OCI-LY1 (cell line): ENCODE data around the gene SLC28A1.

Experiments
- H2AFZ ChIP-seq: fragments of 200-600 bp; sonication (generic), shearing (Covaris generic); 2 replicates; pipeline ENCODE4 v1.6.0; 2014; ENCODE audit warnings: antibody characterized with exemption, mild to moderate bottlenecking, low read length
- H3F3A ChIP-seq: fragments of 200-600 bp; sonication (generic), shearing (Covaris generic); 2 replicates; pipeline ENCODE4 v1.6.0; 2014; ENCODE audit warnings: mild to moderate bottlenecking, antibody characterized with exemption, low read length, moderate library complexity; ENCODE audit not compliant: insufficient read depth
- H3K27ac ChIP-seq: fragments of 200-600 bp; sonication (generic); 2 replicates; pipeline ENCODE4 v1.5.1; 2014; ENCODE audit warnings: low read length, mixed run types, mild to moderate bottlenecking, low read depth; ENCODE audit not compliant: poor library complexity, severe bottlenecking
- H3K27me3 ChIP-seq: fragments of 200-600 bp; sonication (generic); 2 replicates; pipeline ENCODE4 v1.6.0; 2014; ENCODE audit warnings: antibody characterized with exemption, mild to moderate bottlenecking, low read length, moderate library complexity; ENCODE audit not compliant: insufficient read depth
- H3K36me3 ChIP-seq: fragments of 200-600 bp; sonication (generic); 2 replicates; pipeline ENCODE4 v1.6.1; 2014; ENCODE audit warnings: mild to moderate bottlenecking, antibody characterized with exemption, low read length, moderate library complexity, mixed read lengths; ENCODE audit not compliant: insufficient read depth
- H3K4me1 ChIP-seq: fragments of 200-600 bp; sonication (generic); 2 replicates; pipeline ENCODE4 v1.5.1; 2014; ENCODE audit warnings: mild to moderate bottlenecking, low read length, moderate library complexity; ENCODE audit not compliant: insufficient read depth, severe bottlenecking
- H3K4me2 ChIP-seq: fragments of 200-600 bp; sonication (generic), shearing (Covaris generic); 2 replicates; pipeline ENCODE4 v1.6.1; 2014; ENCODE audit warnings: low read length
- H3K4me3 ChIP-seq: fragments of 200-600 bp; sonication (generic); 2 replicates; pipeline ENCODE4 v1.5.1; 2014; ENCODE audit warnings: low read length, low read depth, mild to moderate bottlenecking, mixed read lengths; ENCODE audit not compliant: poor library complexity, severe bottlenecking
- H3K79me2 ChIP-seq: fragments of 200-600 bp; shearing (Covaris generic); 2 replicates; pipeline ENCODE4 v1.6.1; 2016; ENCODE audit warnings: mixed run types, low read length, mixed read lengths; ENCODE audit not compliant: insufficient read depth
- H3K9ac ChIP-seq: fragments of 200-600 bp; sonication (generic), shearing (Covaris generic); 2 replicates; pipeline ENCODE4 v1.6.1; 2014; ENCODE audit warnings: mild to moderate bottlenecking, low read length, mixed read lengths
- H3K9me2 ChIP-seq: fragments of 200-600 bp; sonication (generic), shearing (Covaris generic); 2 replicates; pipeline ENCODE4 v1.6.1; 2014; ENCODE audit warnings: low read depth, mild to moderate bottlenecking, low read length, mixed read lengths
- H3K9me3 ChIP-seq: fragments of 200-600 bp; shearing (Covaris generic); 2 replicates; pipeline ENCODE4 v1.6.1; 2014; ENCODE audit warnings: low read length, mixed read lengths
- H4K20me1 ChIP-seq: fragments of 200-600 bp; sonication (generic), shearing (Covaris generic); 2 replicates; pipeline ENCODE4 v1.6.0; 2016; ENCODE audit warnings: mild to moderate bottlenecking, low read length; ENCODE audit not compliant: insufficient read depth
- EZH2 ChIP-seq: fragments of 200-600 bp; sonication (generic), shearing (Covaris generic); IDR thresholded peaks from 2 replicates; pipeline ENCODE4 v1.8.0; 2017; ENCODE audit warnings: borderline replicate concordance, mixed run types, mild to moderate bottlenecking, antibody characterized with exemption, low read length, moderate library complexity, mixed read lengths
- TF ChIP-seq, protein P1 (sequence below): fragments of 200-600 bp; sonication (generic), shearing (Covaris generic); IDR thresholded peaks from 2 replicates; pipeline ENCODE4 v1.5.1; 2017; ENCODE audit warnings: mild to moderate bottlenecking, antibody characterized with exemption, low read length, moderate library complexity, mixed read lengths

The SLC28A1 gene

DNA sequence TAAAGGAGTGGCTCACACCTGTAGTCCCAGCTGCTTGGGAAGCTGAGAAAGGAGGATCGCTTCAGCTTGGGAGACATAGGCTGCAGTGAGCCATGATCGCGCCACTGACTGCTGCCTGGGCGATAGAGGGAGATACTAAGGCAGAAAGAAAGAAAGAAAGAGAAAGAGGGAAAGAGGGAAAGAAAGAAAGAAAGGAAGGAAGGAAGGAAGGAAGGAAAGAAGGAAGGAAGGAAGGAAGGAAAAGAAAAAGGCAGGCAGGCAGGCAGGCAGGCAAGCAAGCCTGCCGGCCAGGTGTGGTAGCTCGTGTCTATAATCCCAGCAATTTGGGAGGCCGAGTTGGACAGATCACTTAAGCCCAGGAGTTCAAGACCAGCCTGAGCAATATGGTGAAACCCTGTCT, 15.3 kb downstream of the SLC28A1 start:
- Histone ChIP-seq H3K9ac (no peak overlapping the region), H3K4me1 (no peaks in the 10 kb centered on the region), H3K9me3 (no peaks in the 10 kb centered on the region), H3K27ac (no peak overlapping the region), H4K20me1 (no peaks in the 10 kb centered on the region), H3K4me2 (no peak overlapping the region), H3F3A (no peaks in the 10 kb centered on the region), H3K4me3 (no peak overlapping the region), H3K36me3 (no peaks in the 10 kb centered on the region), H2AFZ (no peak overlapping the region), H3K79me2 (no peaks in the 10 kb centered on the region), H3K27me3 (no peaks in the 10 kb centered on the region), H3K9me2 (no peaks in the 10 kb centered on the region)
- no peak for TF ChIP-seq EZH2
- TF ChIP-seq, protein P1, sequence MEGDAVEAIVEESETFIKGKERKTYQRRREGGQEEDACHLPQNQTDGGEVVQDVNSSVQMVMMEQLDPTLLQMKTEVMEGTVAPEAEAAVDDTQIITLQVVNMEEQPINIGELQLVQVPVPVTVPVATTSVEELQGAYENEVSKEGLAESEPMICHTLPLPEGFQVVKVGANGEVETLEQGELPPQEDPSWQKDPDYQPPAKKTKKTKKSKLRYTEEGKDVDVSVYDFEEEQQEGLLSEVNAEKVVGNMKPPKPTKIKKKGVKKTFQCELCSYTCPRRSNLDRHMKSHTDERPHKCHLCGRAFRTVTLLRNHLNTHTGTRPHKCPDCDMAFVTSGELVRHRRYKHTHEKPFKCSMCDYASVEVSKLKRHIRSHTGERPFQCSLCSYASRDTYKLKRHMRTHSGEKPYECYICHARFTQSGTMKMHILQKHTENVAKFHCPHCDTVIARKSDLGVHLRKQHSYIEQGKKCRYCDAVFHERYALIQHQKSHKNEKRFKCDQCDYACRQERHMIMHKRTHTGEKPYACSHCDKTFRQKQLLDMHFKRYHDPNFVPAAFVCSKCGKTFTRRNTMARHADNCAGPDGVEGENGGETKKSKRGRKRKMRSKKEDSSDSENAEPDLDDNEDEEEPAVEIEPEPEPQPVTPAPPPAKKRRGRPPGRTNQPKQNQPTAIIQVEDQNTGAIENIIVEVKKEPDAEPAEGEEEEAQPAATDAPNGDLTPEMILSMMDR: no peak

DNA sequence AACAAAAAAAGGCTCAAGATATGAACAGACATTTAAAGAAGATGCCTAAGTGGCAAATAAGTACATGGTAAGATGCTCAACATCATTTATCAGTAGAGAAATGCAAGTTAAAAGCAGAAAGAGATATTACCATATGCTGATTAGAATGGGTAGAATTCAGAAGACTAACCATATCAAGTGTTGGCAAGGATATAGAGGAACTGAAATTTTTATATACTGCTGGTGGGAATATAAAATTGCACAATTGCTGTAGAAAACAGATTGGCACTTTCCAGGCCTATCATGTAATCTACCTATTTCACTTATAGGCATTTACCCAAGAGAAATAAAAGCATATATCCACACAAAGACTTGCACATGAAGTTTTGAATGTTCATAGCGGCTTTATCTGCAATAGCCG, 17.1 kb downstream of the SLC28A1 start:
- H3K9me2 ChIP-seq: no peaks in the 10 kb centered on the region
- H3K4me3 ChIP-seq: no peak overlapping the region
- H3K9me3 ChIP-seq: no peaks in the 10 kb centered on the region
- TF ChIP-seq, protein P1: no peak
- TF ChIP-seq EZH2: no peak
- no peaks in the 10 kb centered on the region for H3F3A ChIP-seq
- no peak overlapping the region for H3K4me2 ChIP-seq
- H2AFZ ChIP-seq: no peak overlapping the region
- H3K4me1 ChIP-seq: no peaks in the 10 kb centered on the region
- no peak overlapping the region for H3K27ac ChIP-seq
- H4K20me1 ChIP-seq: no peaks in the 10 kb centered on the region
- no peaks in the 10 kb centered on the region for H3K79me2 ChIP-seq
- no peaks in the 10 kb centered on the region for H3K36me3 ChIP-seq
- no peak overlapping the region for H3K9ac ChIP-seq
- no peaks in the 10 kb centered on the region for H3K27me3 ChIP-seq

DNA sequence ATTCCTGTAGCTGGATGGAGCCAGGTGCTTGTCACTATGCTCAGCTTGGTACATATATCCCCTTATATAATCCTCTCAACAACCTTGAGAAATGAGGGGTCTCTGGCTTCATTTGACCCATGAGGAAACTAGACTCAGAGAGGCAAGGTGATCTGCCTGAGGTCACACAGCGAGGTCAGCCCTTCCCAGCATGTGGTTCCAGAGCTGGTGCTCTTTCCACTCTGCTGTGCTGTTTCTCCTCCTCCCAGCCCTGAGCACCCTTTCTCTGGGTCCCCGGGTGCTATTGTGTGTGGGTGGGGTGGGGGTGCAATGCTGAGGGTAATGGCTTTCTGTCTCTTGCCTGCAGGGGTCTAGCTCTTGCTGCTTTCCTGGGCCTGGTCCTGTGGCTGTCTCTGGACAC, 19.3 kb downstream of the SLC28A1 start:
- H4K20me1 ChIP-seq: no peaks in the 10 kb centered on the region
- TF ChIP-seq, protein P1: no peak
- no peak for TF ChIP-seq EZH2
- H3K79me2 ChIP-seq: no peaks in the 10 kb centered on the region
- no peaks in the 10 kb centered on the region for H3K9me3 ChIP-seq
- H3K36me3 ChIP-seq: no peaks in the 10 kb centered on the region
- H2AFZ ChIP-seq: no peak overlapping the region
- H3F3A ChIP-seq: no peaks in the 10 kb centered on the region
- no peaks in the 10 kb centered on the region for H3K4me1 ChIP-seq
- H3K4me2 ChIP-seq: no peak overlapping the region
- H3K27ac ChIP-seq: no peak overlapping the region
- no peak overlapping the region for H3K9ac ChIP-seq
- H3K9me2 ChIP-seq: no peaks in the 10 kb centered on the region
- no peak overlapping the region for H3K4me3 ChIP-seq
- no peaks in the 10 kb centered on the region for H3K27me3 ChIP-seq
